HEK293 (cell line): Measurements from ENCODE around the gene THSD4.

ENCODE experiments used
- CTCF ChIA-PET: fragments of 350-600 bp; formaldehyde crosslinking; extraction: SDS; loops from one replicate; lab custom pipeline; 2021; ENCODE audit warnings: antibody characterized with exemption; lab: Yijun Ruan, JAX
- POLR2A ChIA-PET: fragments of 300-600 bp; formaldehyde crosslinking; extraction: SDS; loops from one replicate; lab custom pipeline; 2020; ENCODE audit warnings: antibody characterized with exemption, inconsistent platforms; lab: Yijun Ruan, JAX
- H3K27ac ChIP-seq: fragments of 200-500 bp; sonication (Bioruptor generic); 2 replicates; pipeline ENCODE4 v1.5.1; 2014; ENCODE audit warnings: low read depth, low read length, control low read depth, inconsistent platforms; ENCODE audit errors: extremely low read depth
- H3K36me3 ChIP-seq, 2 experiments: fragments of 200-500 bp in 1 of 2; sonication (Bioruptor generic) in 1 of 2; 1 replicate in 1 of 2; 2 replicates in 1 of 2; pipeline ENCODE4 v1.5.1; 2014 to 2017; ENCODE audit warnings: inconsistent platforms in 2 of 2, low read length in 2 of 2; ENCODE audit not compliant: control insufficient read depth in 2 of 2, insufficient read depth in 1 of 2
- H3K4me1 ChIP-seq: fragments of 200-500 bp; sonication (Bioruptor generic); 2 replicates; pipeline ENCODE4 v1.5.1; 2014; ENCODE audit warnings: mild to moderate bottlenecking, low read length, inconsistent platforms; ENCODE audit not compliant: control insufficient read depth, insufficient read depth
- H3K4me3 ChIP-seq: 2 replicates; pipeline ENCODE4 v1.5.1; 2011; ENCODE audit warnings: low read depth, mild to moderate bottlenecking, control low read depth, low read length, moderate library complexity
- H3K9me3 ChIP-seq: fragments of 200-500 bp; sonication (Bioruptor generic); 2 replicates; pipeline ENCODE4 v1.5.1; 2014; ENCODE audit warnings: low read depth, low read length, inconsistent platforms; ENCODE audit not compliant: control insufficient read depth, insufficient read depth
- EGR2 ChIP-seq: fragments of 450-650 bp; formaldehyde crosslinking; IDR thresholded peaks from 2 replicates; pipeline ENCODE4 v1.5.1; 2016; ENCODE audit warnings: low read depth, missing biosample characterization, missing genetic modification characterization
- SP3 ChIP-seq: fragments of 450-650 bp; formaldehyde crosslinking; IDR thresholded peaks from 2 replicates; pipeline ENCODE4 v1.5.1; 2016; ENCODE audit warnings: missing biosample characterization, missing genetic modification characterization
- YY2 ChIP-seq: fragments of 450-650 bp; formaldehyde crosslinking; IDR thresholded peaks from 2 replicates; pipeline ENCODE4 v1.5.1; 2016; ENCODE audit warnings: missing biosample characterization, missing genetic modification characterization
- ZBTB8A ChIP-seq: fragments of 450-650 bp; formaldehyde crosslinking; IDR thresholded peaks from 2 replicates; pipeline ENCODE4 v1.5.1; 2016; ENCODE audit warnings: missing biosample characterization, missing genetic modification characterization
- ZFHX2 ChIP-seq: fragments of 450-650 bp; formaldehyde crosslinking; conservative IDR thresholded peaks from 2 replicates; pipeline ENCODE4 v1.5.1; 2016; ENCODE audit warnings: missing biosample characterization, missing genetic modification characterization
- ZNF169 ChIP-seq: fragments of 450-650 bp; formaldehyde crosslinking; IDR thresholded peaks from 2 replicates; pipeline ENCODE4 v1.5.1; 2016; ENCODE audit warnings: missing biosample characterization, missing genetic modification characterization
- ZNF223 ChIP-seq: fragments of 450-650 bp; formaldehyde crosslinking; IDR thresholded peaks from 2 replicates; pipeline ENCODE4 v1.5.1; 2016; ENCODE audit warnings: missing biosample characterization, missing genetic modification characterization
- ZNF341 ChIP-seq: fragments of 450-650 bp; formaldehyde crosslinking; IDR thresholded peaks from 2 replicates; pipeline ENCODE4; 2016; ENCODE audit warnings: low read depth, missing biosample characterization, missing genetic modification characterization
- ZNF350 ChIP-seq: fragments of 450-650 bp; formaldehyde crosslinking; IDR thresholded peaks from 2 replicates; pipeline ENCODE4 v1.5.0; 2017; ENCODE audit warnings: missing biosample characterization, mild to moderate bottlenecking, missing genetic modification characterization
- ZNF596 ChIP-seq: fragments of 450-650 bp; IDR thresholded peaks from 2 replicates; pipeline ENCODE4 v1.5.0; 2018; ENCODE audit warnings: missing biosample characterization, mild to moderate bottlenecking, missing genetic modification characterization, moderate library complexity
- ZNF626 ChIP-seq: fragments of 450-650 bp; sonication (Bioruptor Pico); formaldehyde crosslinking; IDR thresholded peaks from 2 replicates; pipeline ENCODE4 v1.5.1; 2018; ENCODE audit warnings: missing biosample characterization, missing genetic modification characterization, inconsistent platforms
- ZNF670 ChIP-seq: fragments of 450-650 bp; formaldehyde crosslinking; IDR thresholded peaks from 2 replicates; pipeline ENCODE4 v1.5.1; 2016; ENCODE audit warnings: missing biosample characterization, missing genetic modification characterization, low read depth
- ZNF701 ChIP-seq: fragments of 450-650 bp; formaldehyde crosslinking; IDR thresholded peaks from 2 replicates; pipeline ENCODE4 v1.5.1; 2016; ENCODE audit warnings: missing biosample characterization, missing genetic modification characterization
- TF ChIP-seq, protein P1 (sequence below): fragments of 450-650 bp; formaldehyde crosslinking; IDR thresholded peaks from 2 replicates; pipeline ENCODE4 v1.5.1; 2017; ENCODE audit warnings: missing biosample characterization, missing genetic modification characterization
- TF ChIP-seq, protein P2 (sequence below): sonication (generic); formaldehyde crosslinking; IDR thresholded peaks from 2 replicates; pipeline ENCODE4 v1.8.1; 2022; ENCODE audit warnings: mild to moderate bottlenecking, moderate library complexity, missing genetic modification reagents
- TF ChIP-seq, protein P3 (sequence below): fragments of 450-650 bp; formaldehyde crosslinking; IDR thresholded peaks from 2 replicates; pipeline ENCODE4 v1.5.1; 2017; ENCODE audit warnings: missing biosample characterization, missing genetic modification characterization
- TF ChIP-seq, protein P4 (sequence below): fragments of 450-650 bp; formaldehyde crosslinking; IDR thresholded peaks from 2 replicates; pipeline ENCODE4 v1.5.1; 2016; ENCODE audit warnings: missing biosample characterization, missing genetic modification characterization, borderline replicate concordance
- TF ChIP-seq, protein P5 (sequence below): fragments of 450-650 bp; formaldehyde crosslinking; IDR thresholded peaks from 2 replicates; pipeline ENCODE4 v1.5.1; 2016; ENCODE audit warnings: missing biosample characterization, missing genetic modification characterization, borderline replicate concordance

The THSD4 gene

DNA sequence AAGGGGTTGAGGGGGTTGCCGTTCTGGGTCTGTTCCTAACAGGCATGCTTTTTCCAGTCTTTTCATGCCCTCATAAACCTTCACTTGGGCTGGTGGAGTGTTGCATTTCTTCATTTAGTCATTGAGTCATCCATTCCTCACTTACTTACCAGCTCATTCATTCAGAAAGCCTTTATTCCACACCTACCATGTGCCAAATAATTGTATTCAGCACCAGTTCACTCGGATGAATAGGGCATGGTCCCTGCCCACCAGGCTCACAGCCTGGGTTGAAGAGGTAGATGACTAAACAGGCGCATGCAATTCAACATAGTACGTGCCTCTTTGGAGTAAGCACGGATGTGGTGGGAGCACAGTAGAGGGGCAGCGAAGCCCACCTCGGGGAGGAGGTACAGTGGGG is 35.1 kb upstream of the THSD4 start (continued):
- TF ChIP-seq ZNF341 (tag by site-specific recombination) (no peak), ZNF670 (tag by site-specific recombination) (no peak)

DNA sequence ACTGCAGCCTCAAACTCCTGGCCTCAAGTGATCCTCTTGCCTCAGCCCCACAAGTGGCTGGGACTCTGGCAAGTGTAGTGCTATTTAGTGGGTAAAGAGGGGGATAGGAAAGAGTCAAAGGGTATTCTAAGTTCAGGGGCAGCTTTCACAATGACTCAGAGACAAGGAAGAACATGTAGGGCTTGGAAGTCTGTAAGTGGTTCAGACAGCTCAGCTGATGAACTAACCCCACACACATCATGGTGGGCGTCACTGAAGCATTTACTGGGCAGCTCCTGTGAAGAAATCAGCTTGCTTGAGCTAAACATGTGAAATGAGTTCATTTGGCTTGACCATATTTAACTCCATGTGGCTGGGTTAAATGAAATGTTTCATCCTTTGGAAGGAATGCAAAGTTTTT is 34.6 kb upstream of the THSD4 start:
- H3K9me3 ChIP-seq = no peaks in the 10 kb centered on the region
- CTCF ChIA-PET = interaction anchor here (1.1 to 1.2 kb wide), 2 partner anchors 16 to 363 kb away, joined by 3 read pairs; no protein-coding TSS in a partner anchor
- H3K4me1 ChIP-seq = peaks cover 14% of the 10 kb centered on the region
- POLR2A ChIA-PET = no interaction called here
- H3K4me3 ChIP-seq = no peak overlapping the region
- H3K27ac ChIP-seq = no peak overlapping the region
- H3K36me3 ChIP-seq = no peaks in the 10 kb centered on the region
- TF ChIP-seq, protein P1, sequence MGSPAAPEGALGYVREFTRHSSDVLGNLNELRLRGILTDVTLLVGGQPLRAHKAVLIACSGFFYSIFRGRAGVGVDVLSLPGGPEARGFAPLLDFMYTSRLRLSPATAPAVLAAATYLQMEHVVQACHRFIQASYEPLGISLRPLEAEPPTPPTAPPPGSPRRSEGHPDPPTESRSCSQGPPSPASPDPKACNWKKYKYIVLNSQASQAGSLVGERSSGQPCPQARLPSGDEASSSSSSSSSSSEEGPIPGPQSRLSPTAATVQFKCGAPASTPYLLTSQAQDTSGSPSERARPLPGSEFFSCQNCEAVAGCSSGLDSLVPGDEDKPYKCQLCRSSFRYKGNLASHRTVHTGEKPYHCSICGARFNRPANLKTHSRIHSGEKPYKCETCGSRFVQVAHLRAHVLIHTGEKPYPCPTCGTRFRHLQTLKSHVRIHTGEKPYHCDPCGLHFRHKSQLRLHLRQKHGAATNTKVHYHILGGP (tag by site-specific recombination) = no peak
- TF ChIP-seq EGR2 (tag by site-specific recombination) (peak; percentile 71; the same call in 1 of the 2 replicates), ZFHX2 (peak; percentile 79), ZNF701 (tag by site-specific recombination) (no peak), ZNF223 (tag by site-specific recombination) (no peak), ZNF350 (no peak)
- TF ChIP-seq, all 188 proteins: peak for 2

DNA sequence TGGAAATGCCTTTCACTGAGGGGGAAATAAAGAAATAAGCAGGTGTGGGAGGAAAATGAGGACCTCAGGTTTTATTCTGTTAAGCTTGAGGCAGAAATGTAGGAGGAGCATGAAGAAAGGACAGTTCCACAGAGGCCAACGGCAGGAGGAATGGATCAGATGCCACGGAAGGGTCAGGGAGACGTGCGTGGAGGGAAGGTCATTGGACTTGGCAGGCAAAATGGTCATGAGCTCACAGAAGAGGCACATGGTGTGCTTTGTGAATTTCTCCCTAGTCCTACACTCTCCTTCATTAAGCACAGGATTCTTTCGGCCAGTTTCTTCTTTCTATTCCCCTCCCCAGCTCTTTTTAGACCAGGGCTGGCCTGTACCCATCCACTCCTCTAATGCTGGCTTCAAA is 32.5 kb upstream of the THSD4 start:
- CTCF ChIA-PET = interaction anchor here (0.7 to 1.1 kb wide), 2 partner anchors 70 to 378 kb away, joined by 4 to 5 read pairs; no protein-coding TSS in a partner anchor
- TF ChIP-seq ZNF169 (tag by site-specific recombination) = no peak
- no peak for TF ChIP-seq SP3 (tag by site-specific recombination)
- TF ChIP-seq, protein P2, sequence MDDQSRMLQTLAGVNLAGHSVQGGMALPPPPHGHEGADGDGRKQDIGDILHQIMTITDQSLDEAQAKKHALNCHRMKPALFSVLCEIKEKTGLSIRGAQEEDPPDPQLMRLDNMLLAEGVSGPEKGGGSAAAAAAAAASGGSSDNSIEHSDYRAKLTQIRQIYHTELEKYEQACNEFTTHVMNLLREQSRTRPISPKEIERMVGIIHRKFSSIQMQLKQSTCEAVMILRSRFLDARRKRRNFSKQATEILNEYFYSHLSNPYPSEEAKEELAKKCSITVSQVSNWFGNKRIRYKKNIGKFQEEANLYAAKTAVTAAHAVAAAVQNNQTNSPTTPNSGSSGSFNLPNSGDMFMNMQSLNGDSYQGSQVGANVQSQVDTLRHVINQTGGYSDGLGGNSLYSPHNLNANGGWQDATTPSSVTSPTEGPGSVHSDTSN (CRISPR knock-in tag) = no peak
- TF ChIP-seq, protein P3, sequence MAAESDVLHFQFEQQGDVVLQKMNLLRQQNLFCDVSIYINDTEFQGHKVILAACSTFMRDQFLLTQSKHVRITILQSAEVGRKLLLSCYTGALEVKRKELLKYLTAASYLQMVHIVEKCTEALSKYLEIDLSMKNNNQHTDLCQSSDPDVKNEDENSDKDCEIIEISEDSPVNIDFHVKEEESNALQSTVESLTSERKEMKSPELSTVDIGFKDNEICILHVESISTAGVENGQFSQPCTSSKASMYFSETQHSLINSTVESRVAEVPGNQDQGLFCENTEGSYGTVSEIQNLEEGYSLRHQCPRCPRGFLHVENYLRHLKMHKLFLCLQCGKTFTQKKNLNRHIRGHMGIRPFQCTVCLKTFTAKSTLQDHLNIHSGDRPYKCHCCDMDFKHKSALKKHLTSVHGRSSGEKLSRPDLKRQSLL (tag by site-specific recombination) = no peak
- TF ChIP-seq ZNF596 (tag by site-specific recombination) = no peak
- TF ChIP-seq YY2 (tag by site-specific recombination) = no peak
- TF ChIP-seq, protein P4, sequence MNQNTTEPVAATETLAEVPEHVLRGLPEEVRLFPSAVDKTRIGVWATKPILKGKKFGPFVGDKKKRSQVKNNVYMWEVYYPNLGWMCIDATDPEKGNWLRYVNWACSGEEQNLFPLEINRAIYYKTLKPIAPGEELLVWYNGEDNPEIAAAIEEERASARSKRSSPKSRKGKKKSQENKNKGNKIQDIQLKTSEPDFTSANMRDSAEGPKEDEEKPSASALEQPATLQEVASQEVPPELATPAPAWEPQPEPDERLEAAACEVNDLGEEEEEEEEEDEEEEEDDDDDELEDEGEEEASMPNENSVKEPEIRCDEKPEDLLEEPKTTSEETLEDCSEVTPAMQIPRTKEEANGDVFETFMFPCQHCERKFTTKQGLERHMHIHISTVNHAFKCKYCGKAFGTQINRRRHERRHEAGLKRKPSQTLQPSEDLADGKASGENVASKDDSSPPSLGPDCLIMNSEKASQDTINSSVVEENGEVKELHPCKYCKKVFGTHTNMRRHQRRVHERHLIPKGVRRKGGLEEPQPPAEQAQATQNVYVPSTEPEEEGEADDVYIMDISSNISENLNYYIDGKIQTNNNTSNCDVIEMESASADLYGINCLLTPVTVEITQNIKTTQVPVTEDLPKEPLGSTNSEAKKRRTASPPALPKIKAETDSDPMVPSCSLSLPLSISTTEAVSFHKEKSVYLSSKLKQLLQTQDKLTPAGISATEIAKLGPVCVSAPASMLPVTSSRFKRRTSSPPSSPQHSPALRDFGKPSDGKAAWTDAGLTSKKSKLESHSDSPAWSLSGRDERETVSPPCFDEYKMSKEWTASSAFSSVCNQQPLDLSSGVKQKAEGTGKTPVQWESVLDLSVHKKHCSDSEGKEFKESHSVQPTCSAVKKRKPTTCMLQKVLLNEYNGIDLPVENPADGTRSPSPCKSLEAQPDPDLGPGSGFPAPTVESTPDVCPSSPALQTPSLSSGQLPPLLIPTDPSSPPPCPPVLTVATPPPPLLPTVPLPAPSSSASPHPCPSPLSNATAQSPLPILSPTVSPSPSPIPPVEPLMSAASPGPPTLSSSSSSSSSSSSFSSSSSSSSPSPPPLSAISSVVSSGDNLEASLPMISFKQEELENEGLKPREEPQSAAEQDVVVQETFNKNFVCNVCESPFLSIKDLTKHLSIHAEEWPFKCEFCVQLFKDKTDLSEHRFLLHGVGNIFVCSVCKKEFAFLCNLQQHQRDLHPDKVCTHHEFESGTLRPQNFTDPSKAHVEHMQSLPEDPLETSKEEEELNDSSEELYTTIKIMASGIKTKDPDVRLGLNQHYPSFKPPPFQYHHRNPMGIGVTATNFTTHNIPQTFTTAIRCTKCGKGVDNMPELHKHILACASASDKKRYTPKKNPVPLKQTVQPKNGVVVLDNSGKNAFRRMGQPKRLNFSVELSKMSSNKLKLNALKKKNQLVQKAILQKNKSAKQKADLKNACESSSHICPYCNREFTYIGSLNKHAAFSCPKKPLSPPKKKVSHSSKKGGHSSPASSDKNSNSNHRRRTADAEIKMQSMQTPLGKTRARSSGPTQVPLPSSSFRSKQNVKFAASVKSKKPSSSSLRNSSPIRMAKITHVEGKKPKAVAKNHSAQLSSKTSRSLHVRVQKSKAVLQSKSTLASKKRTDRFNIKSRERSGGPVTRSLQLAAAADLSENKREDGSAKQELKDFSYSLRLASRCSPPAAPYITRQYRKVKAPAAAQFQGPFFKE (tag by site-specific recombination) = no peak
- TF ChIP-seq, protein P5, sequence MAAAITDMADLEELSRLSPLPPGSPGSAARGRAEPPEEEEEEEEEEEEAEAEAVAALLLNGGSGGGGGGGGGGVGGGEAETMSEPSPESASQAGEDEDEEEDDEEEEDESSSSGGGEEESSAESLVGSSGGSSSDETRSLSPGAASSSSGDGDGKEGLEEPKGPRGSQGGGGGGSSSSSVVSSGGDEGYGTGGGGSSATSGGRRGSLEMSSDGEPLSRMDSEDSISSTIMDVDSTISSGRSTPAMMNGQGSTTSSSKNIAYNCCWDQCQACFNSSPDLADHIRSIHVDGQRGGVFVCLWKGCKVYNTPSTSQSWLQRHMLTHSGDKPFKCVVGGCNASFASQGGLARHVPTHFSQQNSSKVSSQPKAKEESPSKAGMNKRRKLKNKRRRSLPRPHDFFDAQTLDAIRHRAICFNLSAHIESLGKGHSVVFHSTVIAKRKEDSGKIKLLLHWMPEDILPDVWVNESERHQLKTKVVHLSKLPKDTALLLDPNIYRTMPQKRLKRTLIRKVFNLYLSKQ = no peak
- no peak for TF ChIP-seq ZBTB8A
- no peak for TF ChIP-seq ZNF626 (tag by site-specific recombination)
- no peak overlapping the region for H3K4me3 ChIP-seq

More for the DNA sequence above, 32.5 kb upstream of the THSD4 start:
- Histone ChIP-seq H3K9me3 (no peaks in the 10 kb centered on the region), H3K27ac (no peak overlapping the region), H3K4me1 (peaks cover 14% of the 10 kb centered on the region), H3K36me3 (no peaks in the 10 kb centered on the region)
- POLR2A ChIA-PET = interaction anchor here (0.5 kb wide), 1 partner anchor 1542 kb away, joined by 5 read pairs; no protein-coding TSS in a partner anchor
